Limb (tissue), 2 donors: Measurements from ENCODE around the gene MRM2.

Experiments
- DNase-seq, 2 donors: peaks; one replicate each; pipeline ENCODE4 v3.0.0-alpha.2; 2016; ENCODE audit errors: extremely low spot score in 2 of 2

The MRM2 gene

GRCh38 chr7:2185715-2186114 is 56.3 kb downstream of the MRM2 start:
- DNase-seq, result no peak
